ENCODE measurements around the gene AKR1C4. TPM values are rescaled to one million over a fixed set of nuclear protein-coding genes. Genes with fewer than 3 reads are reported as not detected.
"Not testable (repeated sequence)": the region's sequence is repeated elsewhere in the genome, so short reads cannot be mapped to it uniquely, and the experiment has no call there.

Gene AKR1C4
- total RNA-seq, 1 donor from 2014 or later = not detected

- no peak for ATAC-seq
- intact Hi-C loops (cut with DNase I) = no loop called here
- no peak for DNase-seq (ENCODE audit: low spot score)
These were observed 786 bp upstream of the AKR1C4 start for GRCh38 chr10:5195727-5196374.

DNA sequence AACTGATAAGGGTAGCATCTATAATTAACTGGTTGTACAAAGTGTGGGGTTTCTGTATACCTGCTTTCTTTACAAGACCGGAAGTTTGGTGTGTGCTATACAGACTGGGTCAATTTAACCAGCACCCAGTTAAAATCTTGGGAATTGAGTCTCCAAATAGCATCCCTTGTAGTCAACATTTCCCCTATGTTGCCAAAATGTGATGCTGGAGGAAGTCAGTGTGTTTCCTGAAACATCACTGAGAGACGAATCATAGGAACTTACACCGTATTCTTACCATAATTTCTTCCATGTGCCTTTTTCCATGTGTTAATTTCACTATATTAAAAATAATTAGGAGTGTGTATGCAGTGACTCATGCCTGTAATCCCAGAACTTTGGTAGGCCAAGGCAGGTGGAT, 1.7 kb downstream of the AKR1C4 start:
- DNase-seq (ENCODE audit: low spot score) = no peak
- intact Hi-C loops (cut with DNase I) = no loop called here
- ATAC-seq = no peak

- intact Hi-C loops (cut with DNase I) = no loop called here
- no peak for ATAC-seq
These were observed 2.8 kb downstream of the AKR1C4 start for GRCh38 chr10:5199398-5199797.

GRCh38 chr10:5206799-5207198, 10.2 kb downstream of the AKR1C4 start:
- DNase-seq (ENCODE audit: low spot score) = no peak
- intact Hi-C loops (cut with DNase I) = no loop called here
- ATAC-seq = no peak

More at GRCh38 chr10:5199398-5199797, 2.8 kb downstream of the AKR1C4 start:
- DNase-seq (ENCODE audit: low spot score) = no peak

DNA sequence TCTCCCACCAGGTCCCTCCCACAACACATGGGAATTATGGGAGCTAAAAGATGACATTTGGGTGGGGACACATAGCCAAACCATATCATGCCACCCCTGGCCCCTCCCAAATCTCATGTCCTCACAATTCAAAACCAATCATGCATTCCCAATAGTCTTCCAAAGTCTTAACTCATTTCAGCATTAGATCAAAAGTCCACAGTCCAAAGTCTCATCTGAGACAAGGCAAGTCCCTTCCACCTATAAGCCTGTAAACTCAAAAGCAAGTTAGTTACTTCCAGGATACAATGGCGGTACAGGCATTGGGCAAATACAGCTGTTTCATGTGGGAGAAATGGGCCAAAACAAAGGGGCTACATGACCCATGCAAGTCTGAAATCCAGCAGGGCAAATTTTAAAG, 13.1 kb downstream of the AKR1C4 start:
- intact Hi-C loops (cut with DNase I); ATAC-seq; DNase-seq (ENCODE audit: low spot score): not testable (repeated sequence)

DNA sequence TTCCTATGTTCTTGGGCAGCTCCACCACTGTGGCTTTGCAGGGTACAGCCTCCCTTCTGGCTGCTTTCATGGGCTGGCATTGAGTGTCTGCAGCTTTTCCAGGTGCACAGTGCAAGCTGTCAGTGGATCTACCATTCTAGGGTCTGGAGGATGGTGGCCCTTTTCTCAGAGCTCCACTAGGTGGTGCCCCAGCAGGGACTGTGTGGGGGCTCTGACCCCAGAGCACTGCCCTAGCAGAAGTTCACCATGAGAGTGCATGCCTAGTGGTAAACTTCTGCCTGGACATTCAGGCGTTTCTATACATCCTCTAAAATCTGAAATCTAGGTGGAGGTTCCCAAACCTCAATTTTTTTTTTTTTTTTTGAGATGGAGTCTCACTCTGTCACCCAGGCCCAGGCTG, 13.6 kb downstream of the AKR1C4 start:
- DNase-seq (ENCODE audit: low spot score); intact Hi-C loops (cut with DNase I); ATAC-seq: not testable (repeated sequence)

DNA sequence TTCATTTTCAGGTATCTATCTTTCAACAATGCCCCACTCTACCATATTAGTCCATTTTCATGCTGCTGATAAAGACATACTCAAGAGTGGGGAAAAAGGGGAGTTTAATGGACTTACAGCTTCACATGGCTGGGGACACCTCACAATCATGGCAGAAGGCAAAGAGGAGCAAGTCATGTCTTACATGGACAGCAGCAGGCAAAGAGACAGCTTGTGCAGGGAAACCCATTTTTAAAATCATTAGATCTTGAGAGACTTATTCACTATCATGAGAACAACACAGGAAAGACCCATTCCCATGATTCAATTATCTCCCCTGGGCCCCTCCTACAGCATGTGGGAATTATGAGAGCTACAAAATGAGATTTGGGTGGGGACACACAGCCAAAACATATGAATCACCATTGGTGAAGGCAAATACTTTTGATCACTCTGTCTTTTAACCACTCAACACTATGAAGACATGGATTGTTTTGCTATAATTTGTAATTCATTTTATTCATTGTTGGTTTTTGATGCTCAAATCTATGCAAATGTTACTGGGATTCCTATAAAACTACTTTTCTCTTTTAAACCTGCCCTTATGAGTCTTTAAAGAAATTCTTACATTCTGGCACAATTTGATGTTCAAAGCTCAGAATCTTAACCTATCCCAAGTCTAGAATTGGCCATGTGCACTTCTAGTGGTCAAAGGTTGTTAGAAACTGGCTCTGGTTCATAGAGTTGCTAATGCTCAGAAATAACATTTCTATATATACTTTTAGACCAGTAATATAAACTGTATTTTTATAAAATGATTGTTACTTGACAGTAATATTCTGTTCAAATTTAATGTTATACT, 15.3 kb downstream of the AKR1C4 start:
- intact Hi-C loops (cut with DNase I) = no loop called here
- ATAC-seq = no peak
- DNase-seq (ENCODE audit: low spot score) = no peak

- DNase-seq (ENCODE audit: low spot score) (no peak), ATAC-seq (no peak)
- intact Hi-C loops (cut with DNase I) = no loop called here
These were observed 20.2 kb downstream of the AKR1C4 start for GRCh38 chr10:5216801-5217200.

- ATAC-seq (no peak), DNase-seq (ENCODE audit: low spot score) (no peak)
- intact Hi-C loops (cut with DNase I) = no loop called here
These were observed 22.6 kb downstream of the AKR1C4 start for GRCh38 chr10:5219262-5219661.

- intact Hi-C loops (cut with DNase I) = not testable (repeated sequence)
These were observed 26.3 kb downstream of the AKR1C4 start for GRCh38 chr10:5222942-5223341.

GRCh38 chr10:5229019-5229418, 32.4 kb downstream of the AKR1C4 start:
- intact Hi-C loops (cut with DNase I) = no loop called here
- no peak for DNase-seq (ENCODE audit: low spot score)
- ATAC-seq = no peak

More at GRCh38 chr10:5222942-5223341, 26.3 kb downstream of the AKR1C4 start:
- DNase-seq (ENCODE audit: low spot score); ATAC-seq: not testable (repeated sequence)

- intact Hi-C loops (cut with DNase I) = no loop called here
- ATAC-seq (no peak), DNase-seq (ENCODE audit: low spot score) (no peak)
These were observed 36.7 kb downstream of the AKR1C4 start for GRCh38 chr10:5233324-5233723.

DNA sequence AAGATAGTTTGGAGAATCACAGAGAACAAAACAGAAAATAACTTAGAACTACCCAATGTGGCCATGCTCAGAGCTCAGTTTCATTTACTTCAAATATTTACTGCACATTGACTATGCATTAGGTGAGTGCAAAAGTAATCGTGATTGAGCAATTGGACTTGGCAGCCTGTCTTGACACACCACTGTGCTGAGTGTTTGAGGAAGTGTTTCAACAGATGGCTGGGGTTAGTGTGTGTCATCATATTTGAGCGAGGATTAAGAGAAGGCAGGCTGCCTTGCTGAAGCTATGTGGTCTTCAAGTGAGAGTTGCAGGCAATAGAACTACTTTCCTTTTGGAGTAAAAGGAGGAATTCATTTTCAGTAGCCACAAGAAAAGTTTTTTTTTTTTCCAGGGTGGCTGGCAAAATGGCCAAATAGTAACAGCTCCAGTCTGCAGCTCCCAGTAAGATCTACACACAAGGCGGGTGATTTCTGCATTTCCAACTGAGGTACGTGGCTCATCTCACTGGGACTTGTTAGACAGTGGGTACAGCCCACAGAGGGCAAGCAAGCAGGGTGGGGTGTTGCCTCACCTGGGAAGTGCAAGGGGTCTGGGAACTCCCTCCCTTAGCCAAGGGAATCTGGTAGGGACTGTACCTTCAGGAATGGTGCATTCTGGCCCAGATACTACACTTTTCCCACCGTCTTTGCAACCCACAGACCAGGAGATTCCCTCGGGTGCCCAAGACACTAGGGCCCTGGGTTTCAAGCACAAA, 37.6 kb downstream of the AKR1C4 start:
- no peak for DNase-seq (ENCODE audit: low spot score)
- intact Hi-C loops (cut with DNase I) = no loop called here
- peak; percentile 88 for ATAC-seq

GRCh38 chr10:5237541-5237940, 40.9 kb downstream of the AKR1C4 start:
- ATAC-seq; DNase-seq (ENCODE audit: low spot score); intact Hi-C loops (cut with DNase I): not testable (repeated sequence)

DNA sequence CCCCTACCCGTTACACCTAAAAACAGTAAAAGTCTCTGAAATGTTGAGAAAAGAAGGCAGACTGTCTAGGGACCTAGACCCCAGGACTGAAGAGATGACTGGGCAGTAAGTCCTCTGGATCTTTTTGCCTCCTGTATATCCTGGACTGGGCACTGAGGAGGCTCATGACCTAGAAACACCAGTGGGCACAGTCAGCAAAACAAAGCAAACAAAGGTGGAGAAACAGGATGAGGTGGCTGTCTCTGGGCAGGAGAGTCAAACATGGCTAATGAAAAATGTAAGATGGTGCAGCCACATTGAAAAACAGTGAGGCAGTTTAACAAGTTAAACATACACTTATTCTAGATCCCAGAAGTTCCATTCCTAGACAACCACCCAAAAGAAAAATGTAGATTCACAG, 45.9 kb downstream of the AKR1C4 start:
- intact Hi-C loops (cut with DNase I) = no loop called here
- DNase-seq (ENCODE audit: low spot score) = no peak
- no peak for ATAC-seq

- no peak for ATAC-seq
- DNase-seq (ENCODE audit: low spot score) = no peak
These were observed 46.9 kb downstream of the AKR1C4 start for GRCh38 chr10:5243521-5243987.

DNA sequence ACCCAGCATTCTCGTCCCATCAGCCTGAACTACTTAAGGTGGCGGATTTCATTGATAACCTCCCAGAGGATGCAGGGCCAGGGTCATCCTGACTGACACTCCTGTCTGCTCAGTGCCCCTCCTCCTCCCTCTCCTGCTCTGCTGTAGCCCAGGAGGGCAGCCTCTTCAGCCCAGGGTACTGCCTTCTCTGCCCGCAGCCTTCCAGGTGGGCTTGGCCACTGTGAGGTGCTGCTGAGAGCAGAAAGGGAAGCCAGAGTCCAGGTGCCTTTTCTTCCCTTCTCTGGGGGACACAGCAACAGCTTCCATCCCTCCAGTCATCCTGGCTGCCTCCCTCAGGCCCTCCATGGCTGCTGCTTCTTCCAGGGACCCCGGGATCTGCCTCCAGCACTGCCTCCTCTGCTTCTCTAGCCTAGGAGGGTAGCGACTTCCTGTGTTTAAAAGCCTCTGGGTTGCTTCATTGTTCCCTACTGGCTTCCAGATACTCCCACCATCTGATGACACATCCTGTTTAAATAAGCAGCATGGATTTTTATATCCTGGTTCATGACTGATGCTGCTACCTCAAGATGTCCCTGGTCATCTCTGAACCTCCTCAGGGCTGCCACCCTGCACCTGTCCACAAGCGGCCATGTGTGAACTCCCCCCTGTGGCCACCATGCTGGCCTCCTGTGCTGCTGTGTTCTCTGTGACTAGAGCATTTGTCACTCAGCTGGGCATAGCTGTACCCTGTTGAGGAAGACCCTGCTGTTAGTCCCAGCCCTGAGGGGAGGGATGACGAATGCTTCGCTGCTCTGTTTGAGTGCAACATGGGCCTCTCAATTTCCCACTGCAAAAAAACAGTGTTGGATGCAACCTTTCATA, 55.8 kb downstream of the AKR1C4 start:
- ATAC-seq (no peak), DNase-seq (ENCODE audit: low spot score) (no peak)
- intact Hi-C loops (cut with DNase I) = no loop called here

More at GRCh38 chr10:5243521-5243987, 46.9 kb downstream of the AKR1C4 start:
- intact Hi-C loops (cut with DNase I) = no loop called here

GRCh38 chr10:5254488-5254887, 57.9 kb downstream of the AKR1C4 start:
- intact Hi-C loops (cut with DNase I) = no loop called here
- ATAC-seq = no peak
- no peak for DNase-seq (ENCODE audit: low spot score)

DNA sequence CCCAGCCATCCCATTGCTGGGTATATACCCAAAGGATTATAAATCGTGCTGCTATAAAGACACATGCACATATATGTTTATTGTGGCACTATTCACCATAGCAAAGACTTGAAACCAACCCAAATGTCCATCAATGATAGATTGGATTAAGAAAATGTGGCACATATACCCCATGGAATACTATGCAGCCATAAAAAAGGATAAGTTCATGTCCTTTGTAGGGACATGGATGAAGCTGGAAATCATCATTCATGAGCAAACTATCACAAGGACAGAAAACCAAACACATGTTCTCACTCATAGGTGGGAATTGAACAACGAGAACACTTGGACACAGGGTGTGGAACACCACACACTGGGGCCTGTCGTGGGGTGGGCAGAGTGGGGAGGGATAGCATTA, 61.1 kb downstream of the AKR1C4 start:
- DNase-seq (ENCODE audit: low spot score); intact Hi-C loops (cut with DNase I); ATAC-seq: not testable (repeated sequence)

Measured in sciatic nerve (tissue), 2 donors.